Measurements from ENCODE around the gene ISM1. TPM values are rescaled to one million over a fixed set of nuclear protein-coding genes. Genes with fewer than 3 reads are reported as not detected.
"Not testable (repeated sequence)": the region's sequence is repeated elsewhere in the genome, so short reads cannot be mapped to it uniquely, and the experiment has no call there.

ISM1 gene
- total RNA-seq, 1 donor from 2014 or later, result 2.0 TPM

- intact Hi-C loops (cut with micrococcal nuclease), result loop anchor here (10.0 kb wide), 2 partner anchors 588 to 1332 kb away; no protein-coding TSS in a partner anchor
- H3K27me3 Mint-ChIP-seq (ENCODE audit: insufficient read depth), result peaks cover 27% of the 10 kb centered on the region
- H3K36me3 Mint-ChIP-seq (ENCODE audit: low read depth), result no peaks in the 10 kb centered on the region
- no peak for DNase-seq (ENCODE audit: low spot score)
- no peak overlapping the region for H3K4me3 Mint-ChIP-seq
- peaks cover 38% of the 10 kb centered on the region for H3K4me1 Mint-ChIP-seq (ENCODE audit: low read depth)
- H3K27ac Mint-ChIP-seq, result no peak overlapping the region
- H3K9me3 Mint-ChIP-seq, result peaks cover 12% of the 10 kb centered on the region
These were observed 5.3 kb downstream of the ISM1 start for GRCh38 chr20:13226367-13226766.

DNA sequence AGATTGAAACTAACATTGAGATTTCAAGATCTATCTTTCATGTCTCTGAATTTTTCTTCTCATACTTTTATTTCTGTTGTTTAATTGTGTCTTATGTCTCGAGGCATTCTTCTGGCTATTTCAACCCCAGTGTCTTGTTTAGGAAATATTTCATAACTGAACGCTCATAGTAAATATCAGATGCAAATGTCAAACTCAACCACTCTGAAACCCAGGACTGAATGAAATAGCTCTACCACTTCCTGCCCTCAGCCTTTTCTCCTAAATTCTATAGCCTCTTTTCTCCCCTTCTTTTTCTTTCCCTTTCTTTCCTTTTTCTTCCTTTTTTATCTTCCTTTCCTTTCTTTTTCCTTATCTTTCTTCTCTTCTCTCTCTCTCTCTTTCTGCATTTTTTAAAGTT lies 7.7 kb downstream of the ISM1 start:
- Mint-ChIP-seq H3K4me3 (peak overlapping the region; percentile 29), H3K27ac (peak overlapping the region; percentile 73)

GRCh38 chr20:13229538-13229937 lies 8.5 kb downstream of the ISM1 start:
- H3K27me3 Mint-ChIP-seq (ENCODE audit: insufficient read depth), result peaks cover 8% of the 10 kb centered on the region
- H3K4me3 Mint-ChIP-seq, result no peak overlapping the region
- peaks cover 12% of the 10 kb centered on the region for H3K9me3 Mint-ChIP-seq
- no peak for DNase-seq (ENCODE audit: low spot score)
- peak overlapping the region; percentile 73 for H3K27ac Mint-ChIP-seq
- peaks cover 35% of the 10 kb centered on the region for H3K4me1 Mint-ChIP-seq (ENCODE audit: low read depth)
- H3K36me3 Mint-ChIP-seq (ENCODE audit: low read depth), result no peaks in the 10 kb centered on the region
- intact Hi-C loops (cut with micrococcal nuclease), result loop anchor here (1.0 to 10.0 kb wide), 4 partner anchors 8 to 1335 kb away; partner anchors contain the start of gene ISM1

More for the DNA sequence above, 7.7 kb downstream of the ISM1 start:
- intact Hi-C loops (cut with micrococcal nuclease), result loop anchor here (1.0 to 10.0 kb wide), 4 partner anchors 7 to 1334 kb away; partner anchors contain the start of gene ISM1
- no peaks in the 10 kb centered on the region for H3K36me3 Mint-ChIP-seq (ENCODE audit: low read depth)
- DNase-seq (ENCODE audit: low spot score), result no peak
- H3K4me1 Mint-ChIP-seq (ENCODE audit: low read depth), result peaks cover 35% of the 10 kb centered on the region
- H3K27me3 Mint-ChIP-seq (ENCODE audit: insufficient read depth), result peaks cover 13% of the 10 kb centered on the region
- H3K9me3 Mint-ChIP-seq, result peaks cover 12% of the 10 kb centered on the region

GRCh38 chr20:13231031-13231752 lies 10.1 kb downstream of the ISM1 start:
- H3K9me3 Mint-ChIP-seq, result peaks cover 7% of the 10 kb centered on the region
- peak; percentile 36 for DNase-seq (ENCODE audit: low spot score)
- H3K27me3 Mint-ChIP-seq (ENCODE audit: insufficient read depth), result peaks cover 2% of the 10 kb centered on the region
- H3K4me3 Mint-ChIP-seq, result peak overlapping the region; percentile 25
- intact Hi-C loops (cut with micrococcal nuclease), result loop anchor here (1.0 to 5.0 kb wide), 2 partner anchors 16 to 106 kb away; no protein-coding TSS in a partner anchor
- H3K27ac Mint-ChIP-seq, result peak overlapping the region; percentile 84
- H3K36me3 Mint-ChIP-seq (ENCODE audit: low read depth), result no peaks in the 10 kb centered on the region
- peaks cover 35% of the 10 kb centered on the region for H3K4me1 Mint-ChIP-seq (ENCODE audit: low read depth)

GRCh38 chr20:13232999-13233398 lies 11.9 kb downstream of the ISM1 start:
- Mint-ChIP-seq H3K27ac (no peak overlapping the region), H3K27me3 (ENCODE audit: insufficient read depth) (peaks cover 2% of the 10 kb centered on the region), H3K36me3 (ENCODE audit: low read depth) (no peaks in the 10 kb centered on the region), H3K9me3 (no peaks in the 10 kb centered on the region), H3K4me3 (no peak overlapping the region), H3K4me1 (ENCODE audit: low read depth) (peaks cover 35% of the 10 kb centered on the region)
- no peak for DNase-seq (ENCODE audit: low spot score)
- intact Hi-C loops (cut with micrococcal nuclease), result loop anchor here (5.0 kb wide), 1 partner anchor 104 kb away; no protein-coding TSS in a partner anchor

GRCh38 chr20:13234961-13235360 lies 13.9 kb downstream of the ISM1 start:
- Mint-ChIP-seq H3K36me3 (ENCODE audit: low read depth) (no peaks in the 10 kb centered on the region), H3K4me1 (ENCODE audit: low read depth) (peaks cover 20% of the 10 kb centered on the region), H3K4me3 (no peak overlapping the region), H3K27me3 (ENCODE audit: insufficient read depth) (no peaks in the 10 kb centered on the region), H3K27ac (no peak overlapping the region), H3K9me3 (no peaks in the 10 kb centered on the region)
- intact Hi-C loops (cut with micrococcal nuclease), result loop anchor here (5.0 kb wide), 1 partner anchor 102 kb away; no protein-coding TSS in a partner anchor
- DNase-seq (ENCODE audit: low spot score), result no peak

- DNase-seq (ENCODE audit: low spot score); H3K4me3 Mint-ChIP-seq; intact Hi-C loops (cut with micrococcal nuclease); H3K27me3 Mint-ChIP-seq (ENCODE audit: insufficient read depth); H3K9me3 Mint-ChIP-seq; H3K27ac Mint-ChIP-seq; H3K36me3 Mint-ChIP-seq (ENCODE audit: low read depth); H3K4me1 Mint-ChIP-seq (ENCODE audit: low read depth): not testable (repeated sequence)
These were observed 15.3 kb downstream of the ISM1 start for GRCh38 chr20:13236360-13236759.

DNA sequence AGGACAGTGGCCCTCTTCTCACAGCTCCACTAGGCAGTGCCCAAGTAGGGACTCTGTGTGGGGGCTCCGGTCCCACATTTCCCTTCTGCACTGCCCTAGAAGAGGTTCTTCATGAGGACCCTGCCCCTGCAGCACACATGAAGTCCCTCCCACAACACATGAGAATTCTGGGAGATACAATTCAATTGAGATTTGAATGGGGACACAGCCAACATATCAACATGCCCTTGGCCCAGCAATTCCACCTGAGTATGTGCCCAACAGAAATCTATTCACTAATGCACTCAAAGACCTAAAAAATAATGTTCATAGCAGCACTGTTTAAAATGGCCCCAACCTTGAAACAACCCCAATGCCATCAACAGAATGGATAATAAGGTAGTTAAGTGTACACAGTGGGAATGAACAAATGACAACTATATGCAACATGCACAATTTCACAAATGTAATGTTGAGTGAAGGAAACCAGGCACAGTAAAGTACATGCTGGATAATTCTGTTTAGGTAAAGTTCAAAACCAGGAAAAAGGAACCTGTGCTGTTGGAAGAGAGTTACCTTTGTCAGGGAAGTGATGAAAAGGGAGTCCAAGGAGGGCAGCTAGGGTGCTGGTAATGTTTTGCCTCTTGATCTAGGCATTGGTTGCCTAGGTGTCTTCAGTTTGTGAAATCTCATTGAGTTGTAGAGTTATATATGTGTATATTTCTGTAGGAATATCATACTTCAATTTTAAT lies 16.1 kb downstream of the ISM1 start:
- no peaks in the 10 kb centered on the region for H3K36me3 Mint-ChIP-seq (ENCODE audit: low read depth)
- H3K4me3 Mint-ChIP-seq, result no peak overlapping the region
- H3K27me3 Mint-ChIP-seq (ENCODE audit: insufficient read depth), result no peaks in the 10 kb centered on the region

DNA sequence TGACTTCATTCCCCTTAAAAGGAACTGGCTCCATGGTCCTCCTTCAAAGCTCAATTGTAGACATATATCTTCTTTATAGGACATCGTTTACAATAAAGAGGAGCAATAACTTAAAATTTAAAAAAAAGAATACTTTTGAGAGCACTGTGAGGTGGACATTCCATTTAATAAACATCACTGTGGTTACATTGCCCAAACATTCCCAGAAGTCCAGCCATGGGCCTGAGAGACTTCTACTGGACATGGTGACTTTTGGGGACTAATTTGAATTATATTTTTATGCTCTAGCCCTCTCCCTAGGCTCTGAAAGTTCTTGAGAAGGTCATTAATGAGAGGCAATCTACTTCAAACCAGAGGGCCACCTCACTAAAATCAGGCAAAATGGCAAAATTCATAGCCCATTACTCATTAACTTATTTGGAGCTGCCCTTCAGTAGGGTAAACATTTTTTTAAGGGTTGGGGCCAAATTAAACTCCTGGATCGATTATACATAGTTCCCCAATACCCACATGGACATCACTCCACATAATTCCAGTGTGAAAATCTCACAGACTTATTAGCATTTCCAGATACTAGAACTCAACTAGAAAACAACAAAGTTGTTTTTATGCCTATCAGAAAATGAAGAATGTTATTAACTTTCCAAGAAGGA lies 17.1 kb downstream of the ISM1 start:
- Mint-ChIP-seq H3K9me3 (no peaks in the 10 kb centered on the region), H3K27ac (no peak overlapping the region), H3K27me3 (ENCODE audit: insufficient read depth) (no peaks in the 10 kb centered on the region), H3K4me3 (no peak overlapping the region), H3K36me3 (ENCODE audit: low read depth) (no peaks in the 10 kb centered on the region), H3K4me1 (ENCODE audit: low read depth) (no peaks in the 10 kb centered on the region)
- DNase-seq (ENCODE audit: low spot score), result no peak
- intact Hi-C loops (cut with micrococcal nuclease), result no loop called here

More for the DNA sequence above, 16.1 kb downstream of the ISM1 start:
- intact Hi-C loops (cut with micrococcal nuclease), result no loop called here
- H3K9me3 Mint-ChIP-seq, result no peaks in the 10 kb centered on the region
- DNase-seq (ENCODE audit: low spot score), result no peak
- H3K4me1 Mint-ChIP-seq (ENCODE audit: low read depth), result no peaks in the 10 kb centered on the region
- no peak overlapping the region for H3K27ac Mint-ChIP-seq

DNA sequence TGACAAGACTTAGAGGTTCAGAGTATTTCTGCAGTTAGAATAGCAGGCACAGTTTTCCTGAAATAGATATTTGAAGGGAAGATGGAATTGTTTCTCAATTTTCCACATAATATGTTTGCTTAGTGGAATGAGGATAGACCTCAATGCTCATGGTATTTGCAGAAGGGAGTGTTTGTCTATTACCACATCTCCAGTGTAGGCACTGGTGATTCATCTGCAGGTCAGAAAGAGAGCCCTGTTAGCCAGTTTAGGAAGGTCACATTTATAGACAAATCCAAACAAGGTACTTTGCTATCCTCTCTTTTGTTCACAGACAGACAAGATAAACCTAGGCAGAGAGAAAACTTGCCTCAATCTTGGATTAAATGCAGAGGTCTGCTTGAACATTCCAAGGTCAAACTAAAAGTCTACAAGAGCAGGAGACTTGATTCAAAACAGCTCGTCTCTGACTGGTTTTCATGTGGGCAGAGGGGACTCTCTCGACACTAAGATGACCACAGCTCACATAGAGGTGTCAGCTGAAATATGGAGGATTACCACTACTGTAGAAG lies 22.8 kb downstream of the ISM1 start:
- H3K36me3 Mint-ChIP-seq (ENCODE audit: low read depth), result peaks cover 2% of the 10 kb centered on the region
- intact Hi-C loops (cut with micrococcal nuclease), result no loop called here

DNA sequence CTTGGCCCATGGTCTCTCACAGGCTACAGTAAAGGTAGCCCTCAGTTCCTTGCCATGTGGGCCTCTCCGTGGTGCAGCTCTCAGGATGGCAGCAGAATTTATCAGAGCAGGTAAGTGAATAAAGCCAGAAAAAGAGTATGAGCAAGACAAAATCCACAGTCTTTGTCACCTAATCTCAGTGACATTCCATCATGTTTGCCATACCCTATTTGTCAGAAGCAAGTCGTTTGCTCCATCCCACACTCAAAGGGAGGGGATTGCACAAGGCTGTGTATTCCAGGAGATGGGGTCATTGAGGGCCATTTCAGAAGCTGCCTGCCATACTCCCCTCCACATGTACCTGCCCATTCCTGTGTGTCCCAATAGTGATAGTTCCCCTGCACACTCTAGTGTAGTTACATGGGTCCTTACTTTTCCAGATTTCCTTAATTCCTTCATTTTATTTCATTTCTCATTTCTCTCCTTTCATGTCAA lies 24.2 kb downstream of the ISM1 start:
- Mint-ChIP-seq H3K4me3 (no peak overlapping the region), H3K9me3 (no peaks in the 10 kb centered on the region), H3K27me3 (ENCODE audit: insufficient read depth) (peaks cover 2% of the 10 kb centered on the region), H3K4me1 (ENCODE audit: low read depth) (peaks cover 30% of the 10 kb centered on the region), H3K36me3 (ENCODE audit: low read depth) (peaks cover 4% of the 10 kb centered on the region), H3K27ac (no peak overlapping the region)
- intact Hi-C loops (cut with micrococcal nuclease), result loop anchor here (5.0 kb wide), 4 partner anchors 33 to 392 kb away; partner anchors contain the start of gene TASP1
- no peak for DNase-seq (ENCODE audit: low spot score)

More for the DNA sequence above, 22.8 kb downstream of the ISM1 start:
- Mint-ChIP-seq H3K4me1 (ENCODE audit: low read depth) (peaks cover 29% of the 10 kb centered on the region), H3K4me3 (no peak overlapping the region), H3K27me3 (ENCODE audit: insufficient read depth) (peaks cover 2% of the 10 kb centered on the region), H3K27ac (no peak overlapping the region), H3K9me3 (no peaks in the 10 kb centered on the region)
- DNase-seq (ENCODE audit: low spot score), result no peak

GRCh38 chr20:13249118-13249797 lies 28.2 kb downstream of the ISM1 start:
- no peak for DNase-seq (ENCODE audit: low spot score)
- intact Hi-C loops (cut with micrococcal nuclease), result loop anchor here (5.0 kb wide), 4 partner anchors 37 to 388 kb away; partner anchors contain the start of gene TASP1
- H3K9me3 Mint-ChIP-seq, result peaks cover 6% of the 10 kb centered on the region
- peaks cover 10% of the 10 kb centered on the region for H3K36me3 Mint-ChIP-seq (ENCODE audit: low read depth)
- no peak overlapping the region for H3K27ac Mint-ChIP-seq
- H3K27me3 Mint-ChIP-seq (ENCODE audit: insufficient read depth), result peaks cover 6% of the 10 kb centered on the region
- H3K4me1 Mint-ChIP-seq (ENCODE audit: low read depth), result peaks cover 36% of the 10 kb centered on the region
- H3K4me3 Mint-ChIP-seq, result no peak overlapping the region
